HG02938 (cell line): Measurements from ENCODE around the gene ABCC10.
"Not testable (repeated sequence)": the region's sequence is repeated elsewhere in the genome, so short reads cannot be mapped to it uniquely, and the experiment has no call there.

Source experiments
- ATAC-seq: cut with Tn5 transposase; IDR thresholded peaks from one replicate; pipeline ENCODE4 v1.9.1; 2021; ENCODE audit warnings: mild to moderate bottlenecking, moderate library complexity; ENCODE audit not compliant: unreplicated experiment

ABCC10 gene

DNA sequence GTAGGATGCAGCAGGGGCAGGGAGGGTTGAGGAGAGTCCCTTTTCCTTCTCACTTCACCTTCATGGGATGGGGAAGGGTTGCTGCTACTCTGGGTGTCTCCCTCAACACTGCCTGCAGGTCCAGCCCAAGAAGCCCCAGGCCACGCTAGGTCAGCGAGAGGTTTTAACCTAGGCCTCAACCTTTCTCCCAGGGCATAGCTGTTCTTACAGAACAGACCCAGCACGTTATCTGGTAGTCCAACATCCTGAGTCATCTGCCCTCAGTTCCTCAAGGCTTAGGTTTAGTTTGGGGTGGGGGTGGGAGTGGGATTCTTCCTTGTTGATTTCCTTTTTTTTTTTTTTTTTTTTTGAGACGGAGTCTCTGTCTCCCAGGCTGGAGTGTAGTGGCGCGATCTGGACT lies 67.0 kb downstream of the ABCC10 start:
- no peak for ATAC-seq

DNA sequence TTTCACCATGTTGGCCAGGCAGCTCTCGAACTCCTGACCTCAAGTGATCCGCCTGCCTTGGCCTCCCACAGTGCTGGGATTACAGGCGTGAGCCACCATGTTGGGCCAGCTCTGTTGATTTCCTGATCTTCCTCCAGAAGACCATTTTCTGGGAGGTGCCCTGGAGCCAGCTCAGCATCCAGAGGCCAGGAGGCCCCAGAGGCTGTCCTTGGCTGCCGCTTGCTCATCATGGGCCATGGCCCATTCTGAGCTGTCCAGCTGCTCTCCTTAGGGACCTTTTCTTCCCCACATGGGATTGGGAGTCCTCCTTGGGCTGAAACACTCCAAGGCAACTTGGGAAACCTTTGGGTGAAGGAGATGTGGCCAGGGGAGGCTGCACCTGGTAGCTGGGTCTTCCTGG lies 67.4 kb downstream of the ABCC10 start:
- no peak for ATAC-seq

DNA sequence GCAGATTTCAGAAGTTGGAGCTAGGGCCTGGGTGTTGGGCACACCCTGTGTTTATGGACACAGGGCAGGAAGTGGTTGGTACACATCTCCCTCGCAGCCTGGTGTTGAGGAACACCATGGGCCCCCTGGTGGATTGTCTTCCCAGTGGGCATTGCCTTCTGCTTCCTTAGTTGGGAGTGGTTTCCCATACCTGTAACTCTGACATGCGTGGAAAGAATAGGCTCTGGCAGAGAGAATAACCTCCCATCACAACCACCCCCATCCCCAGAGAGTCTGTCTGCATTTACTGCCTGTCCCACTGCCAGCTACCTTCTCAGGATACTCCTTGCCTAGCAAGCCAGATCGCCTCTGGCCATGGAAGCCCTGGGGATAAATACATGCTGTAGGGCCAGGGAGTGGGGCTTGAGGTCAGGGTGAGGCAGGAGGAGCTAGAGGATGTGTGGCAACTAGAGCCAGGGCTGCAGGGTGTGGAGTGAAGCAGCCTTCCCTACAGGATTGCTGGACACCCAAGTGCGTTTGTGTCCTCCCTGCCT lies 68.1 kb downstream of the ABCC10 start:
- no peak for ATAC-seq

DNA sequence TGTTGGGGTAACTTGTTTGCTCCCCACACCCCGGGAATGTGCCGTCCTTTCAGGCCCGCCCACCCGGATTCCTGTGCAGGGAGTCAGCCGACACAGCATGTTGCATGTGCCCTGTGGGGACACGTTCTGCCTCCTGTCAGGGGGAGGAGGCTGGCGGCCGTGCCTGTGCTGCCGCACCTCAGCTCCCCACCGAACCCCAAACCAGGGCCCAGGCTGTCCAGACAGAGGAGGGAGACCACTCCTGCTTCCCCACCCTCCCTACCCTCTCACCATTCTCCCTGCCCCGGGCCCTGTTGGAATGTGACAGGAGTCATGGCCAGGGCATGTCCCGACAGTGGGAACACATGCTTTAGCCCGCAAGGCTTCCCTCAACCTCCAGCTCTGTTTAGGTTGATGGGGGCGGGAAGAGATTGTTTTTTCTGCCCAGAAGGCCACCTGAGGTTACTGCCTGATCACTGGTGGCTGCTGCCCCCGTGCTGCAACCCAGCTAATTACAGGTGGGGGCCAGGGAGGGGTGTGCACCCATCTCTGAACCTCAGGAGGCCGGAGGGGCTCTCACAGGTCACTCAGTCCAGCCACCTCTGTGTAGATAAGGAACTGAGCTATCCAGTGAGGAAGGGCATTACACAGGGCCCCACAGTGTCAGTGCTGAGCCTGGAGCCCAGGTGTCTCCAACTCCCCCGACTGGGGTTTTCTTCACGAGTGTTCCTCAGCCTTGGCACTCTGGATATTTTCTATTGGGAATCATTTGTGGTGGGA lies 69.2 kb downstream of the ABCC10 start:
- ATAC-seq = no peak

DNA sequence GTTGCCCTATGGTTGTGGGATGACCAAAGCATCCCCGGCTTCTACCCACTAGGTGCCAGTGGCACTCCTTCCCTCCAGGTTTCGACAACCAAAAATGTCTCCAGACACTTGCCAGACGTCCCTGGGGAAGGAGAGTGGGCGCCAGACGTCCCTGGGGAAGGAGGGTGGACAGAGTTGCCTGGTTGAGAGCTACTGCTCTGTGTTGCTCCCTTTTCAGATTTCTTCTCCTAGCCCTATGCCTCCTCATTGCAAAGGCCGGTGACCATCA lies 69.7 kb downstream of the ABCC10 start:
- ATAC-seq = no peak

DNA sequence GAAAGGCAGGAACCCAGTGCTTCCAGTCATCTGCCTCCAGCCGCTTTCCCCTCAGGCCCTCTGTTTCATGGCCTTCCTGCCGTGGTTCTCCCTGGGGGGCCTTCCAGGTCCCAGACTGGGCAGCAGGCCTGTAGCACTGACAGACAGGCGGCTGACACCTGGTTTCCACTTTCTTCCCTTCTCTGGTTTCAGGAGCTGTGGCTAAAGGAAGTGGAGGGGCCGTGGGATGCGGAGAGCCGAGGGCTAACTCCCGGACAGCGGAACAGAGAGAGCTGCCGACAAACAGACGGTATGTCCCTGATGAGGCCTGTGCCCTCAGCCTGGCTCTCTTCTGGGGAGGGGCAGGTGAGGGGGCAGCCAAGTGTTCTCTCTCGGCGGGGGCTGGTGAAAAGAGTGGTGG lies 70.3 kb downstream of the ABCC10 start:
- no peak for ATAC-seq

DNA sequence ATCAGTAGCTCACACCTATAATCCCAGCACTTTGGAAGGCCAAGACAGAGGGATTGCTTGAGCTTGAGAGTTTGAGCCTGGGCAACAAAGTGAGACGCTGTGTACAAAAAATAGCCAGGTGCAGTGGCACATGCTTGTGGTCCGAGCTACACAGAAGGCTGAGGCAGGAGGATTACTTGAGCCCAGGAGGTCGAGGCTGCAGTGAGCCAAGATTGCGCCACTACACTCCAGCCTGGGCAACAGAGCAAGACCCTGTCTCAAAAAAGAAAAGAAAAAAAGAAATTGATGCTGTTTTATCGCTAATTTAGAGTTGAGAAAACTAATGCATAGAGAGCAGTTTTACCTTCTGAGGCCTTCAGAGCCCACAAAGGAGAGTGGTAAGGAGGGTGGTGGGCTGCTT lies 71.0 kb downstream of the ABCC10 start:
- not testable (repeated sequence) for ATAC-seq

DNA sequence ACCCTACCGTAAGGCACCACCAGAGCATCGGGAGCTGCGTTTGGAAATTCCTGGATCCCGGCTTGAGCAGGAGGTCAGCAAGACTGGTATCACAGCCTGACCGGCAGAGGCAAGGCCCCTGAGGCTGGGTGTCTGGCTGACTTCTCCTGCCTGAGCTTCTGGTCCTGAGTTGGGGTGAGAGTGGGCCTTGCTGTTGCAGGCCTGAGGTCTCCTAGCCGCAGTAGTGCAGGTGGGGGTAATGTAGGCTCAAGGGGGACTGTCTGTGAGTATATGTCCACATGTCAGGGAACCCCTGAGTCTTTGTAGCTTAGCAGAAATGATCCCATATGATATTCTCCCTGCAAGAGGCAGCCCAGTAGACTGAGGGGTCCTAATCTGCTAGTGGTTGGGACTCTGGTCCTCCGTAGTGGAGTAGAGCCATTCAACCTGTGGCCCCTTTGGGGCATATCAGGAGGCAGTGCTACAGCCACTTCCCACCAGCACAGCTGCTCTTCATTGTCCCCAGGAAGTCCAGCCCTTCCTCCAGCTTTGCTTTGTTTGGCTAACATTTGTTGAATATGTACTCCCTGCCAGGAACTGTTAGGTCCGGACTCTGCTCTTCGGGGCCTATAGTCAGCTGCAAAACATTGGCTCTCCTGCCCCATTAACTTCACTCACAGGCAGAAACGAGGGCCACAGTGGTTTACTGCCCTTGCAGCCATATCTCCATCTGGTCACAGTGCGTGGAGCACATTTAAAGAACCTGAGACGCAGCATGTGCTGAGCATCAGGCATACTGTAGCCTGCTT lies 71.9 kb downstream of the ABCC10 start:
- no peak for ATAC-seq
